Measurements from ENCODE around the gene FBXO17. TPM values are rescaled to one million over a fixed set of nuclear protein-coding genes. Genes with fewer than 3 reads are reported as not detected.

Gene FBXO17
- total RNA-seq, 1 donor from 2014 or later = 13.3 TPM

DNA sequence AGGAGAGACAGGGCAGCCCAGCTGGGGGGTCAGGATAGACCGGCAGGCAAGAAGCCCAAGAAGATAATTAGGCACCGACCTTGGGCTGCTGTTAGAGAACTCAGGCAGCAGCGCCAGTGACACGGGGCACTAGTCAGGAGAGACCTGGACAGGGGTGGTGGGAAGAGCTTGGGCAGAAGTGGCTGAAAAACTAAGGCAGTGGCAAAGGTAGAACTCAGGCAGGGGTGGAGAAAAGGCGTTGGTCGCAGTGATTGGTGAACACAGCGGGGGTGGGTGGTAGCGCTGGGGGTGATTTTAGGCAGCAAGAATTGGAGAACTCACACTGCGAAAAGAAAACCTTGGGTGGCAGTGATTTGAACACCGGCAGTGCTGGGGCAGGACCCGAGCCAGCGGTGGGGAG, 67.9 kb downstream of the FBXO17 start:
- Histone ChIP-seq H3K27me3 (no peaks in the 10 kb centered on the region), H3K27ac (no peak overlapping the region), H3K36me3 (peaks cover 30% of the 10 kb centered on the region), H3K4me3 (no peak overlapping the region), H3K4me1 (no peaks in the 10 kb centered on the region), H3K9me3 (no peaks in the 10 kb centered on the region)
- TF ChIP-seq, protein P1, sequence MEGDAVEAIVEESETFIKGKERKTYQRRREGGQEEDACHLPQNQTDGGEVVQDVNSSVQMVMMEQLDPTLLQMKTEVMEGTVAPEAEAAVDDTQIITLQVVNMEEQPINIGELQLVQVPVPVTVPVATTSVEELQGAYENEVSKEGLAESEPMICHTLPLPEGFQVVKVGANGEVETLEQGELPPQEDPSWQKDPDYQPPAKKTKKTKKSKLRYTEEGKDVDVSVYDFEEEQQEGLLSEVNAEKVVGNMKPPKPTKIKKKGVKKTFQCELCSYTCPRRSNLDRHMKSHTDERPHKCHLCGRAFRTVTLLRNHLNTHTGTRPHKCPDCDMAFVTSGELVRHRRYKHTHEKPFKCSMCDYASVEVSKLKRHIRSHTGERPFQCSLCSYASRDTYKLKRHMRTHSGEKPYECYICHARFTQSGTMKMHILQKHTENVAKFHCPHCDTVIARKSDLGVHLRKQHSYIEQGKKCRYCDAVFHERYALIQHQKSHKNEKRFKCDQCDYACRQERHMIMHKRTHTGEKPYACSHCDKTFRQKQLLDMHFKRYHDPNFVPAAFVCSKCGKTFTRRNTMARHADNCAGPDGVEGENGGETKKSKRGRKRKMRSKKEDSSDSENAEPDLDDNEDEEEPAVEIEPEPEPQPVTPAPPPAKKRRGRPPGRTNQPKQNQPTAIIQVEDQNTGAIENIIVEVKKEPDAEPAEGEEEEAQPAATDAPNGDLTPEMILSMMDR (IDR thresholded peaks at IDR 0.05) = no peak
- no peak for ATAC-seq
- no peak for DNase-seq
- intact Hi-C loops (cut with DNase I) = no loop called here

DNA sequence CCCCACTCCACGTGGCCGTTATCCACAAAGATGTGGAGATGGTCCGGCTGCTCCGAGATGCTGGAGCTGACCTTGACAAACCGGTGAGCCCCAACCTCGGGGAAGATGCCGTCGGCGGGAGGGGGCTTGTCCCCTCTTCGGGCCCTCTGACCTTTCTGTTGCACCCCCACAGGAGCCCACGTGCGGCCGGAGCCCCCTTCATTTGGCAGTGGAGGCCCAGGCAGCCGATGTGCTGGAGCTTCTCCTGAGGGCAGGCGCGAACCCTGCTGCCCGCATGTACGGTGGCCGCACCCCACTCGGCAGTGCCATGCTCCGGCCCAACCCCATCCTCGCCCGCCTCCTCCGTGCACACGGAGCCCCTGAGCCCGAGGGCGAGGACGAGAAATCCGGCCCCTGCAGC, 68.3 kb downstream of the FBXO17 start:
- H3K9me3 ChIP-seq = no peaks in the 10 kb centered on the region
- no peak for ATAC-seq
- no peaks in the 10 kb centered on the region for H3K27me3 ChIP-seq
- TF ChIP-seq, protein P1 (IDR thresholded peaks at IDR 0.05) = no peak
- intact Hi-C loops (cut with DNase I) = no loop called here
- DNase-seq = no peak
- H3K4me1 ChIP-seq = no peaks in the 10 kb centered on the region
- no peak overlapping the region for H3K27ac ChIP-seq
- H3K4me3 ChIP-seq = no peak overlapping the region
- peaks cover 30% of the 10 kb centered on the region for H3K36me3 ChIP-seq

DNA sequence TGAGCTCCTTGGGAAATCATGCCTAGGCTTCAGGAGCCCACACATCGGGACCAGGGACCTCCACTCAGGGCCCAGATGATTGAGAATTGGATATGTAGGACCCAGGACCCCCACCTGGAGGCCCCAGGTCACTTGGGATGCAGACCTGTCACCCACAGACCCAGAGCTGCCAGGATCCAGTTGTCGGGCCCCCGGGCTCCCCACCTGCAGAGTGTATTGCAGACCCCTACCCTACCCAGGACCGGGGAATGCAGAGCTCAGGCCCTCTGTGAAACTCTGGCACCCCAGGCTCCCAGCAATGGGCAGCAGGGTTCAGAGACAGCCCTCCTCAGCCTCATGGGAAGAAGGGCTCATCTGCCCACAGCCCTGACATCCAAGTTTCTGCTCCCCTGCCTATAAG, 69.9 kb downstream of the FBXO17 start:
- no peak for ATAC-seq
- Histone ChIP-seq H3K27ac (no peak overlapping the region), H3K9me3 (no peaks in the 10 kb centered on the region), H3K36me3 (peaks cover 30% of the 10 kb centered on the region), H3K4me1 (peaks cover 8% of the 10 kb centered on the region), H3K4me3 (no peak overlapping the region), H3K27me3 (no peaks in the 10 kb centered on the region)
- TF ChIP-seq, protein P1 (IDR thresholded peaks at IDR 0.05) = no peak
- intact Hi-C loops (cut with DNase I) = no loop called here
- DNase-seq = no peak

DNA sequence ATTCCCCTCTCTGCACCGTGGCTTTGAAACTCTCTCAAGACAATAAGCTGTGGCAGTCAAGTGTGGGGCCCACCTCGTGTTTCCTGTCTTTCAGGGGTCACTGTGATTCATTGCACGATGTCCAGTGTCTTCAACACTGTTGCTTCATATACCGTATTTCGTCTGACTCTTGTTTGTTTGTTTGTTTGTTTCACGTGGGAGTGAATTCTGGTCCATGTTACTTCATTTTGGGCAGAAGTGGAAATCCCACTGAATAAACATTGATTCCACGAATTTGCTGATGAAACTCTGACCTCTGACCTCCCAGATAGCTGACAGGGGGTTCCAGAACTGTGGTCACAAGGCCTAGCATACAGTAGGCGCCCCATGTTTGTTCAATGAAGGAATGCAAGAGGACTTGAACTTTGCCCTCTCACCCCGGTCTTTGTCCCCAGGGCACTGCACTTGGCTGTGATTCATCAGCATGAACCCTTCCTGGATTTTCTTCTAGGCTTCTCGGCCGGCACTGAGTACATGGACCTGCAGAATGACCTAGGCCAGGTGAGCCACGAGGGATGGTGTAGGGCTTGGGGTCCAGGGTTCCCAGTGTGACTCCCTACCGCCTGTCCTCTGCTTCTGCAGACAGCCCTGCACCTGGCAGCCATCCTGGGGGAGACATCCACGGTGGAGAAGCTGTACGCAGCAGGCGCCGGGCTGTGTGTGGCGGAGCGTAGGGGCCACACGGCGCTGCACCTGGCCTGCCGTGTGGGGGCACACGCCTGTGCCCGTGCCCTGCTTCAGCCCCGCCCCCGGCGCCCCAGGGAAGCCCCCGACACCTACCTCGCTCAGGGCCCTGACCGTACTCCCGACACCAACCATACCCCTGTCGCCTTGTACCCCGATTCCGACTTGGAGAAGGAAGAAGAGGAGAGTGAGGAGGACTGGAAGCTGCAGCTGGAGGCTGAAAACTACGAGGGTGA, 70.7 kb downstream of the FBXO17 start:
- H3K4me1 ChIP-seq = peaks cover 8% of the 10 kb centered on the region
- DNase-seq (no peak), ATAC-seq (no peak)
- no peaks in the 10 kb centered on the region for H3K9me3 ChIP-seq
- no peak overlapping the region for H3K4me3 ChIP-seq
- intact Hi-C loops (cut with DNase I) = no loop called here
- H3K36me3 ChIP-seq = peaks cover 30% of the 10 kb centered on the region
- TF ChIP-seq, protein P1 (IDR thresholded peaks at IDR 0.05) = no peak
- H3K27ac ChIP-seq = no peak overlapping the region
- no peaks in the 10 kb centered on the region for H3K27me3 ChIP-seq

DNA sequence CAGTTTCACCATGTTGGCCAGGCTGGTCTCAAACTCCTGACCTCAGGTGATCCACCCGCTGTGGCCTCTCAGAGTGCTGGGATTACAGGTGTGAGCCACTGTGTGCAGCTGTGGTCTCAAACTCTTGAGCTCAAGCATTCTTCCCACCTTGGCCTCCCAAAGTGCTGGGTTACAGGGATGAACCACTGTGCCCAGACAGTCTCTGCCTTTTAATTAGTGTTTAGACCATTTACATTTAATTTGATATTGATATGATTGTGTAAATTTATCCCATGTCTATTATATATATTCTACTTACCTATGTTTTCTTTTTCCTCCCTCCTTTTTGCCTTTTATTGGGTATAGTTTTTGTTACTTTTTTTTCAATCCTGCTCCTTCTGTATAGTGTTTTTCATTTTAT, 73.9 kb downstream of the FBXO17 start:
- Histone ChIP-seq H3K9me3 (no peaks in the 10 kb centered on the region), H3K4me1 (peaks cover 25% of the 10 kb centered on the region), H3K27ac (no peak overlapping the region), H3K36me3 (peaks cover 15% of the 10 kb centered on the region), H3K4me3 (no peak overlapping the region), H3K27me3 (no peaks in the 10 kb centered on the region)
- intact Hi-C loops (cut with DNase I) = no loop called here
- no peak for ATAC-seq
- DNase-seq = no peak
- TF ChIP-seq, protein P1 (IDR thresholded peaks at IDR 0.05) = no peak
